Breast epithelium (tissue), 3 donors: ENCODE data around the gene MAGI3.

Source experiments
- POLR2AphosphoS5 ChIP-seq, 3 donors: sonication (generic); formaldehyde crosslinking; IDR thresholded peaks; one replicate each; pipeline ENCODE4 v1.6.1; 2017; ENCODE audit warnings: antibody characterized with exemption in 3 of 3
- TF ChIP-seq, protein P1 (sequence below), 3 donors: fragments of 450-650 bp; IDR thresholded peaks; one replicate each; pipeline ENCODE4 v1.5.1; 2016 to 2017; ENCODE audit warnings: antibody characterized with exemption in 3 of 3, mild to moderate bottlenecking in 3 of 3, moderate library complexity in 3 of 3

DNA sequence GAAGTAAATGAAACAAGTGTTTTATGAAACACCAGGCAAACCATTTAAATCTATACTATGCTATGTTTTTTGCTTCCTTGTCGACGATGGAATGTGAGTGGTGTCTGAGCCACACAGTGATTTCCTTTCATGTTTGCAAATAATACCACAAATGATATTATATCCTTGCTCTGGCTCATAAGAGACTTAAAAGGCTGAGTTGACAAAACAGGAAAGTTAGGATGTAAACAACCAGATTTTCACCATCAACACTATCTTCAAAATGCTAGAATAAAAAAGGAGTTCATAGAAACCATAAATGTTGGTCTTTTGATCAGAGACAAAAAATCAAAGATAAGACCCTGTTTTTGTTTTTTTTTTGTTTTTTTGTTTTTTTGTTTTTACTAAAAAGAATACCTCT is 17.8 kb upstream of the MAGI3 start:
- TF ChIP-seq POLR2AphosphoS5 (IDR thresholded peaks at IDR 0.05): no peak
- TF ChIP-seq, protein P1, sequence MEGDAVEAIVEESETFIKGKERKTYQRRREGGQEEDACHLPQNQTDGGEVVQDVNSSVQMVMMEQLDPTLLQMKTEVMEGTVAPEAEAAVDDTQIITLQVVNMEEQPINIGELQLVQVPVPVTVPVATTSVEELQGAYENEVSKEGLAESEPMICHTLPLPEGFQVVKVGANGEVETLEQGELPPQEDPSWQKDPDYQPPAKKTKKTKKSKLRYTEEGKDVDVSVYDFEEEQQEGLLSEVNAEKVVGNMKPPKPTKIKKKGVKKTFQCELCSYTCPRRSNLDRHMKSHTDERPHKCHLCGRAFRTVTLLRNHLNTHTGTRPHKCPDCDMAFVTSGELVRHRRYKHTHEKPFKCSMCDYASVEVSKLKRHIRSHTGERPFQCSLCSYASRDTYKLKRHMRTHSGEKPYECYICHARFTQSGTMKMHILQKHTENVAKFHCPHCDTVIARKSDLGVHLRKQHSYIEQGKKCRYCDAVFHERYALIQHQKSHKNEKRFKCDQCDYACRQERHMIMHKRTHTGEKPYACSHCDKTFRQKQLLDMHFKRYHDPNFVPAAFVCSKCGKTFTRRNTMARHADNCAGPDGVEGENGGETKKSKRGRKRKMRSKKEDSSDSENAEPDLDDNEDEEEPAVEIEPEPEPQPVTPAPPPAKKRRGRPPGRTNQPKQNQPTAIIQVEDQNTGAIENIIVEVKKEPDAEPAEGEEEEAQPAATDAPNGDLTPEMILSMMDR (IDR thresholded peaks at IDR 0.05): no peak
